Fibroblast of lung (primary cell): ENCODE measurements around the gene RGS7.
"Not testable (repeated sequence)": the region's sequence is repeated elsewhere in the genome, so short reads cannot be mapped to it uniquely, and the experiment has no call there.

ENCODE experiments used
- CTCF ChIP-seq, 2 donors: IDR thresholded peaks in 1 of 2; conservative IDR thresholded peaks in 1 of 2; 1 replicate in 1 of 2; 2 replicates in 1 of 2; pipeline ENCODE4 v1.5.1; 2011 to 2012; ENCODE audit warnings: low read length in 2 of 2, control low read depth in 1 of 2, inconsistent platforms in 1 of 2, low read depth in 1 of 2, mild to moderate bottlenecking in 1 of 2
- EZH2 ChIP-seq: IDR thresholded peaks from 2 replicates; pipeline ENCODE4 v1.5.1; 2012; ENCODE audit warnings: low read length, control low read depth, mild to moderate bottlenecking; ENCODE audit errors: missing control alignments

- not testable (repeated sequence) for TF ChIP-seq EZH2; CTCF (conservative IDR thresholded peaks at IDR 0.05 in 1 of 2, IDR thresholded peaks at IDR 0.05 in 1 of 2; ENCODE audit: low read depth in 1 of 2, low read length in 2 of 2)
Measured at GRCh38 chr1:241089066-241089465, 267.9 kb downstream of the RGS7 start.
